GM19324 (cell line): ENCODE data around the gene NFATC2IP.
A peak's percentile ranks its signal among the peaks of the same experiment; 100 is the strongest.
"Not testable (repeated sequence)": the region's sequence is repeated elsewhere in the genome, so short reads cannot be mapped to it uniquely, and the experiment has no call there.

Source experiments
- ATAC-seq: cut with Tn5 transposase; IDR thresholded peaks from one replicate; pipeline ENCODE4 v1.9.1; 2021; ENCODE audit warnings: mild to moderate bottlenecking, moderate library complexity; ENCODE audit not compliant: unreplicated experiment, low FRiP score

NFATC2IP gene

DNA sequence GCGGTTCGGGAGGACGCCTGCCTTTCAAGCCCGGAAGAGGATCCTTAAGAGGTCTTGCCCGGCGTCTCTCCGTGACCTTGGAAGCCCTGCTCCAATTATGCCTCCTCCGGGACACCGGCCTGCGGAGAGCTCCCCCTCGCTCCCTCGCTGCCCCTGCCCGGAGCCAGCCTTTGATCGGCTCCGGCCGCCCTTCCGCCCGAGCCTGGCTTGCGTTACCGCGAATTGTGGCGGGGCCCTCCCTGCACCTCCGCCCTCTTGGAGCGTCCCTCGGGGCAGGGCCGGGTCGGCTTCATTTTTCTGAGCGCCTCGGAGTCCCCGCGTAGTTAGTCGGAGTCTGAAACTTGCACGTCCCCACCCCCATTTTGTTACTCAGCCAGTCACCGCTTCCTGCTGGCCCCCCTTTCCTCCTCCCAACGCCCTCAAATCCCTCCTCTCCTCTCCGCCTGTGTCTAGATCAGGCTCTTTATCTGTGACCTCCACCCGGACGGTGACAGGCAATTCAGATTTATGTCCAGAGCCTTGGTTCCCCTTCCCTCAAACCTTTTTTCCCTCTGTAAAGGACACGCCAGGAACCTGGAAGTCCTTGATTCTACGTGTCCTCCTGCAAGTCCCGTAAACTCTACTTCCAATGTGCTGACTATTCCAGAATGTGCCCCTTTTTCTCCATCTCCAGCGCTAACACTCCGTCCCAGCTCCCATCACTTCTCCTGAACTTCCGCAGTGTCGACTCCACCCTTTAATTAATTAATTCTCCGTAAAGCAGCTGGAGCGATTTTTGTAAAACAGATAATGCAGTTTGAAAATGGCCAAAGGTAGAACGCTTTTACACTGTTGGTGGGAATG, 25.1 kb upstream of the NFATC2IP start:
- ATAC-seq: peak; percentile 31

DNA sequence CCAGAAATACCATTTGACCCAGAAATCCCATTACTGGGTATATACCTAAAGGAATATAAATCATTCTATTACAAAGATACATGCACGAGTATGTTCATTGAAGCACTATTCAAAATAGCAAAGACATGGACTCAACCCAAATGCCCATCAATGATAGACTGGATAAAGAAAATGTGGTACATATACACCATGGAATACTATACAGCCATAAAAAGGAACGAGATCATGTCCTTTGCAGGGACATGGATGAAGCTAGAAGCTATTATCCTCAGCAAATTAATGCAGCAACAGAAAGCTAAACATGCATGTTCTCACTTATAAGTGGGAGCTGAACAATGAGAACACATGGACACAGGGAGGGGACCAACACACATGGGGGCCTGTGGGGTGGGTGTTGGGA, 24.5 kb upstream of the NFATC2IP start:
- not testable (repeated sequence) for ATAC-seq

DNA sequence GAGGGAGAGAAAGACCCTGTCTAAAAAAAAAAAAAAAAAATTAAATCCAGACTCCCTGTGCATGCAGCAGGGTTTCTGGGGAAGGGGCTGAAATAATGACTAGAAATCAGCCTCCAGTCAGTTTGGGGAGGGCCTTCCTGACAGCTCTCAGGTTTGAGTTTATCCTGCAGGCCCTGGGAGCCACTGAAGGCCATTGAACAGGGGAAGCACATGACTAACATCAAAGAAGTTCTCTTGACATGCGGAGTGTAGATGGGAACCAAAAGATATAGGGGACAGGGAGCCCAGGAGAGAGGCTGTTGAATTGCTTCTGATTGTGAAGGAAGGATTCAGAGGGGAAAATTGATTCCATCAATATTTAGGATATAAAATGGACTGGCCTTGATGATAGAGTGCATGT, 22.9 kb upstream of the NFATC2IP start:
- ATAC-seq: no peak

DNA sequence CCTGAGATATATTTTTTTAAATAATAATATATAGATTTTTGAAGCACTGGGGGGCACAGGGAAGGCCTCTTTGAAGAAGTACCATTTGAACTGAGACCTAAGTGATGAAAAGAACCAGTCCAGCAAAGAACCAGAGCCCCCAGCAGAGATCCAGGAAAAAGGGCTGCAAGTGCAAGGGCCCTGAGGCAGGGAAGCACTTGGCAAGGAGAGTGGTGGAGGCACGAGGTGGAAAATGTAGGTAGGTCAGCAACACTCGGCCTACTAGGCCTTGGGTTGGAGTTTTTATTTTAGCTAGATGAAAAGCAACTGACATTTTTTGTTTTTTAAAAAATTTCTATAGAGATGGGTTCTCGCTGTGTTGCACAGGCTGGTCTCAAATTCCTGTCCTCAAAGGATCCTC, 20.5 kb upstream of the NFATC2IP start:
- no peak for ATAC-seq

DNA sequence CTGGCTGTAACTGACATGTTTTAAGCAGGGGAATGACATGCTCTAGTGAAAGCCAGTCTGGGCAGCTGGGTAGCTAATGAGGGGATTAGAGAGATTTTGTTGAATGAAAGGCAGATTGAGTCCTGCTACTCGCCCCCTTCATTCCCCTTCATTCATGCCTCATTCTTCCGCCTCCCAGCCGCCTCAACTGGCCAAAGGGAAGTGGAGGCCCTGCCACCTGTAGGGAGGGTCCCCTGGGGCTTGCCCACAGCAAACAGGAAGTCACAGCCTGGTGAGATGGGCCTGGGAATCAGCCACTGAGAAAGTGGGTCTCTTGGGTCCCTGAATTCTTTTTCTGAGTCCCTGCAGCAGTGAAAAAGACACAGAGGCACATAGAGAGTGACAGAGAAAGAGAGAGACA, 20.1 kb upstream of the NFATC2IP start:
- ATAC-seq: no peak

DNA sequence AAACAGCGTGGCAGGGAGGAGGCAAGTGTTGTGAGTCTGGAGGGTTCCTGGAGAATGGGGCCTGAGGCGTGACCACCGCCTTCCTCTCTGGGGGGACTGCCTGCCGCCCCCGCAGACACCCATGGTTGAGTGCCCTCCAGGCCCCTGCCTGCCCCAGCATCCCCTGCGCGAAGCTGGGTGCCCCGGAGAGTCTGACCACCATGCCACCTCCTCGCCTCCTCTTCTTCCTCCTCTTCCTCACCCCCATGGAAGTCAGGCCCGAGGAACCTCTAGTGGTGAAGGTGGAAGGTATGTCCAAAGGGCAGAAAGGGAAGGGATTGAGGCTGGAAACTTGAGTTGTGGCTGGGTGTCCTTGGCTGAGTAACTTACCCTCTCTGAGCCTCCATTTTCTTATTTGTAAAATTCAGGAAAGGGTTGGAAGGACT, 18.9 kb upstream of the NFATC2IP start, which contains the start of gene CD19:
TSS of gene CD19 (plus strand) at position 171 of the 425 bp plus-strand sequence. CDS start at position 201, 30 bp downstream.
- no peak for ATAC-seq

DNA sequence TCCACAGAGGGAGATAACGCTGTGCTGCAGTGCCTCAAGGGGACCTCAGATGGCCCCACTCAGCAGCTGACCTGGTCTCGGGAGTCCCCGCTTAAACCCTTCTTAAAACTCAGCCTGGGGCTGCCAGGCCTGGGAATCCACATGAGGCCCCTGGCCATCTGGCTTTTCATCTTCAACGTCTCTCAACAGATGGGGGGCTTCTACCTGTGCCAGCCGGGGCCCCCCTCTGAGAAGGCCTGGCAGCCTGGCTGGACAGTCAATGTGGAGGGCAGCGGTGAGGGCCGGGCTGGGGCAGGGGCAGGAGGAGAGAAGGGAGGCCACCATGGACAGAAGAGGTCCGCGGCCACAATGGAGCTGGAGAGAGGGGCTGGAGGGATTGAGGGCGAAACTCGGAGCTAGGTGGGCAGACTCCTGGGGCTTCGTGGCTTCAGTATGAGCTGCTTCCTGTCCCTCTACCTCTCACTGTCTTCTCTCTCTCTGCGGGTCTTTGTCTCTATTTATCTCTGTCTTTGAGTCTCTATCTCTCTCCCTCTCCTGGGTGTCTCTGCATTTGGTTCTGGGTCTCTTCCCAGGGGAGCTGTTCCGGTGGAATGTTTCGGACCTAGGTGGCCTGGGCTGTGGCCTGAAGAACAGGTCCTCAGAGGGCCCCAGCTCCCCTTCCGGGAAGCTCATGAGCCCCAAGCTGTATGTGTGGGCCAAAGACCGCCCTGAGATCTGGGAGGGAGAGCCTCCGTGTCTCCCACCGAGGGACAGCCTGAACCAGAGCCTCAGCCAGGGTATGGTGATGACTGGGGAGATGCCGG, 18.2 kb upstream of the NFATC2IP start:
- no peak for ATAC-seq

DNA sequence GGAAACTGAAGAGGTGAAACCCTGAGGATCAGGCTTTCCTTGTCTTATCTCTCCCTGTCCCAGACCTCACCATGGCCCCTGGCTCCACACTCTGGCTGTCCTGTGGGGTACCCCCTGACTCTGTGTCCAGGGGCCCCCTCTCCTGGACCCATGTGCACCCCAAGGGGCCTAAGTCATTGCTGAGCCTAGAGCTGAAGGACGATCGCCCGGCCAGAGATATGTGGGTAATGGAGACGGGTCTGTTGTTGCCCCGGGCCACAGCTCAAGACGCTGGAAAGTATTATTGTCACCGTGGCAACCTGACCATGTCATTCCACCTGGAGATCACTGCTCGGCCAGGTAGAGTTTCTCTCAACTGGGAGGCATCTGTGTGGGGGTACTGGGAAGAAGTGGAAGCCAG, 17.6 kb upstream of the NFATC2IP start:
- ATAC-seq: no peak

DNA sequence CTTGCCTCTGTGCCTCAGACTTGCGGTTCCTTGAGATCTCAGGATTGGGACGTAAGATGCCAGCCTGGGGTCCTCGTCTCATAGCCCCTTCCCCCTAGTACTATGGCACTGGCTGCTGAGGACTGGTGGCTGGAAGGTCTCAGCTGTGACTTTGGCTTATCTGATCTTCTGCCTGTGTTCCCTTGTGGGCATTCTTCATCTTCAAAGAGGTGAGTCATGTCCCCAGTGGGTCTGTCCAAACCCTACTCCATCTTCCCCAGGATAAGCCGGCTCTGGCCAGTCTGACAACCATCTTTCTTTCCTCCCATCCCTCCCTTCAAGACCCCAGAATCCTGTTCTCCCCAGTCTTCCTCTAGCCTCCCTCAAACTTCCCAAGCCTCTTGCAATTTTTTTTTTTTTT, 15.4 kb upstream of the NFATC2IP start:
- ATAC-seq: no peak

DNA sequence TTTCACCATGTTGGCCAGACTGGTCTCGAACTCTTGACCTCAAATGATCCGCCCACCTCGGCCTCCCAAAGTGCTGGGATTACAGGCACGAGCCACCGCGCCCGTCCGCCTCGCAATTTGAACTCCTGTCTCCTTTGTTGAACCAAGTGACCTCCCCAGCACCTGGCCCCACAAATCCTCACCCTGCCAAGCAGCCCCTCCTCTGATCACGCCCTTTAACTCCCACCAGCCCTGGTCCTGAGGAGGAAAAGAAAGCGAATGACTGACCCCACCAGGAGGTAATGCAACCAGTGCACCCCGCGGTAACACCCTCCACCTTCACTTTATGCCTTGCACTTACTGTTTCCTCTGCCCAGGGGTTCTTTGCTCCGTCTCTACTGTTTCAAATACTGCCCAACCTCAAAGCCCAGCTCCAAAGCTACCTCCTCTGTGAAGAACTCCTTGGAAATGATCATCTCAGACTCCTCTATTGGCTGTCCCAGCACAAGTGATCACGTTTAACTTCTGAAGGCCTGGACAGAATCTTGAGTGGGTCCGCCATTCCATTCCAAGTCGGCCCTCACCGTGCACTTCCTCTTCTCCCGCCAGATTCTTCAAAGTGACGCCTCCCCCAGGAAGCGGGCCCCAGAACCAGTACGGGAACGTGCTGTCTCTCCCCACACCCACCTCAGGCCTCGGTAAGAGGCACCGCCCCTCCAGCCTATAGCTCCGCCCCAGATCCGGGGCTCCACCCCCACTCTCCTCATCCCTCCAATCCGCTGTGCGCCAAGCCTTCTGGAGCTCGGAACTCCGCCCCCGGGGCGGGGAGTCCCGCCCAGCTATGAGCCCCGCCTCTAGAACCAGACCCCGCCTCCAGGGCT, 14.6 kb upstream of the NFATC2IP start:
- no peak for ATAC-seq

DNA sequence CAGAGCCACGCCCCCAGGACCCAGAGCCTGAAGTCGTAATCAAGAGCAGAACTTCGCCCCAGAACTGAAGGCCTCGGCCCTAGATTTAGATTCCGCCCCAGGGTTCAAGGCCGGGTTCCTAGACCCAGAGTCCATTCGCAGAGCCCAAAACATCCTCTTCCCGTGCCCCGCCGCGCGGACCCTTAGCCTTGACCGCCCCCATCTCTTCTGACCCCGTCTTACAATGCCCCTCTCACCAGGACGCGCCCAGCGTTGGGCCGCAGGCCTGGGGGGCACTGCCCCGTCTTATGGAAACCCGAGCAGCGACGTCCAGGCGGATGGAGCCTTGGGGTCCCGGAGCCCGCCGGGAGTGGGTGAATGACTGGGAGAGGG, 14.0 kb upstream of the NFATC2IP start:
- no peak for ATAC-seq

DNA sequence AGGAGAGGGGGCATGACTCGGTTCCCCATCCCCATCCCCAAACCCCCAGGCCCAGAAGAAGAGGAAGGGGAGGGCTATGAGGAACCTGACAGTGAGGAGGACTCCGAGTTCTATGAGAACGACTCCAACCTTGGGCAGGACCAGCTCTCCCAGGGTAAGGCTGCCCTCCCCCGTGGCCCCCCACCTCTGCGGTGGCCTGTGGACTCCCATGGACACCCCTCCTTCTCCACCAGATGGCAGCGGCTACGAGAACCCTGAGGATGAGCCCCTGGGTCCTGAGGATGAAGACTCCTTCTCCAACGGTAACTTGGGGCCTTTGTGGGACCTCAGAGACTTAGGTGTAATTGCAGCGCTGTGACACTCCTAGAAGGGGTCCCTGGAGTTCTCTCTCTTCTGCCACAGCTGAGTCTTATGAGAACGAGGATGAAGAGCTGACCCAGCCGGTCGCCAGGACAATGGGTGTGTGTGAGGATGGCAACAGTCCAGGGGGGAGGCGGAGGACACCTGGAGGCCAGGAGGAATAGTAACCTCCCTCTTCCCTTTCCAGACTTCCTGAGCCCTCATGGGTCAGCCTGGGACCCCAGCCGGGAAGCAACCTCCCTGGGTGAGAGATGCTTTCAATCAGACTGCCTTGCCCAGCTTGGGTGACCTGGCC, 13.4 kb upstream of the NFATC2IP start:
- no peak for ATAC-seq

DNA sequence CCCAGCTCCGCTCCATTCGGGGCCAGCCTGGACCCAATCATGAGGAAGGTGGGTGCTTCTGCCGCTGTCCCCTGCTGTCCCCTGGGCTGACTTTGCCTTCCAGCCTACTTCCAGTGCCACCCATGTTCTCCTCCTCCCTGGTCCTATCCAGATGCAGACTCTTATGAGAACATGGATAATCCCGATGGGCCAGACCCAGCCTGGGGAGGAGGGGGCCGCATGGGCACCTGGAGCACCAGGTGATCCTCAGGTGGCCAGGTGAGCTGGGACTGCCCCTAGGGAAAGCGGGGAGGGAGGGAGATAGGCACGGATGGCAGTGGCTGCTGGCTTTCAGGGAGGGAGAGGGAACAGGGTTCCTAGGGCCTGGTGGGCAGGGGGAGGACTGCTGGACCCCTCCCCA, 12.0 kb upstream of the NFATC2IP start:
- no peak for ATAC-seq

DNA sequence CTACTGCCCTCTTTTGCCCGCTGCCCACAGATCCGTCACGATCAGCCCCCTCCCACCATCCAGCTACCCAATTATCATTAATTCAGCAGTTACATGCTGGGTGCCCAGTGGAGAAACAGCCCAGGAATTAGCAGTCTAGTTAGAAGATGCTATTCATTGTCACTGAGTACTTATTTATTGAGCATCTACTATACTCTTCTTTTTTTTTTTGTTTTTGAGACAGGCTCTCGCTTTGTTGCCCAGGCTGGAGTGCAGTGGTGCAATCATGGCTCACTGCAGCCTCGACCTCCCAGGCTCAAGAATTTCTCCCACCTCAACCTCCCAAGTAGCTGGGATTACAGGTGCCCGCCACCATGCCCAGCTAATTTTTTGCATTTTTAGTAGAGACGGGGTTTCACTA, 10.9 kb upstream of the NFATC2IP start:
- not testable (repeated sequence) for ATAC-seq

DNA sequence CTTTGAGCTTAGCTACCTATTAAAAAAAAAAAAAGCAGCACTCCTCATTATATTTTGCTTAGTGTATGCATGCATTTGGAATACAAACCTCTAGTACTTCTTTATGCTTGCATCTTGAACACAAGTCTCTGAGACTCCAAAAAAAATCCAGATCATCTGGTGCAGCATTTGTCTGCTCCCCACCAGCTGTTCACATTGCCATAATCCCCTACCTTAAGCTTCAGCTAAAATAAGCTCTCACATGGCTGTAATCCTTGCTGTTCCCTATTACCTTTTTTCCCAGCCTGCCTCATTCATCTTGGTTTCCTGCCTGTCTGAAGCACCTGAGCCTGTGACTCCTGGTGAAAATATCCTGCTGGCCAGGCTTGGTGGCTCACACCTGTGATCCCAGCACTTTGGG, 7.5 kb upstream of the NFATC2IP start:
- no peak for ATAC-seq

DNA sequence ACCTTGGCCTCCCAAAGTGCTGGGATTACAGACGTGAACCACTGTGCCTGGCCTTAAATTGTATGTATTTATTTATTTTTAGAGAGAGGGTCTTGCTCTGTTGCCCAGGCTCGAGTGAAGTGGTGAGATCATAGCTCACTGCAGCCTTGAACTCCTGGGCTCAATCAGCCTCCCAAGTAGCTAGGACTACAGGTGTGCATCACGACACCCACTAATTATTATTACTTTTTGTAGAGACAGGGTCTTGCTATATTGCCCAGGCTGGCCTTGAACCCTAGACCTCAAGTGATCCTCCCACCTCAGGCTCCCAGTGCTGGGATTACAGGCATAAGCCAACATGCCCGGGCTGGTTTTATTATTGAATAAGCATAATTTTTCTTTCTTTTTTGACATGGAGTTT, 4.1 kb upstream of the NFATC2IP start:
- no peak for ATAC-seq

DNA sequence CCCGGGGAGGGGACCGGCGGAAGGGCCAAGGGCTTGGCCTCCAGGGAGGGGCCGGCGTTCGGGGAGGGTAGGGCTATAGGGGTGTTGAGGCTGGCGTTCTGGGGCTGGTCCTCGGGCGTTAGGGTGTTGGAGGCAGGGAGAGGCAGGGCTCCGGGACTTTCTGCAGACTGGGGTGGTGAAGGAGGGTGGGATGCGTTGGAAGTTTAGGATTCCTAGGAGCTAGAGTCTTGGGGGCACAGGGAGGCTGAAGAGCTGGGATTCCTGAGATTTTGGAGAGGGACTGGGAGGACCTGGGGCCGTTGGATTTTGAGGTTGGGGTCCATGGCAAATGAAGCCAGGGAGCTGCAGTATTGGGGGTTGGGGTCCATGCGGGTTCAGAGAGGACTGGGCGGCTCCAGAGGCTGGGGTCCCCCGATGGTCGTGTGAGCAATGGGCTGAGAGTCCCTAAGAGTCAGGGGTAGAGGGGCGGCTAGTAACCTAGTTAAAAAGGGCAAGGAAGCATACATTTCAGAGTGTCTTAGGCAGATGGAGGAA, 740 bp downstream of the NFATC2IP start:
- no peak for ATAC-seq

DNA sequence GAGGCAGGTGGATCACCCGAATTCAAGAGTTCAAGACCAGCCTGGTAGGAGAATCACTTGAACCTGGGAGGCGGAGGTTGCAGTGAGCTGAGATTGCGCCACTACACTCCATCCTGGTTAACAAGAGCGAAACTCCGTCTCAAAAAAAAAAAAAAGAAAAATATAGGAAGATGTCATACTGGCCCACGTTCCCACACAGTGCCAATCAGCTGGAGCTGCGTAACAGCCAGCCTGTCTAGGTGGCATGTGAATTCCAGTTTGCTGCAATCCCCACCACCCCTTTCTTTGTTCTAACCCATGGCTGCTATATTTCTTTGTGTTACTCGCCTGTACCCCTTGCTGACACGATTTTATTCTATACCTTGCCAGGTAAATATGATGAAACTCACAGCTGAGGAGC, 7.5 kb downstream of the NFATC2IP start:
- no peak for ATAC-seq

DNA sequence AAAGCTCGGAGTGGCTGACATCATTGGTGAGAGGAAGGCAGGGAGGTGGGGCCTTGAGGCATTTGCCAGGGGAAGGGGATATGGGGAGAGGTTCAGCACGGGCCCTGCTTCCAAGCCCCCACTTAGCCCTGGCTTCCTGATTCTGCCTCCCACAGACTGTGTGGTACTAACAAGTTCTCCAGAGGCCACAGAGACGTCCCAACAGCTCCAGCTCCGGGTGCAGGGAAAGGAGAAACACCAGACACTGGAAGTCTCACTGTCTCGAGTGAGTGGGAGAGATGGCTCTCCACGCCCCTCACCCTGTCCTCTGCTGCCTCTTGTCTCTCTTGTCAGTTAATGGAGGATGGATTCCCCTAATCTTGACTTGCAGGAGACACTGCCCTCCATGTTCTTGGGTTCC, 8.1 kb downstream of the NFATC2IP start:
- ATAC-seq: no peak

DNA sequence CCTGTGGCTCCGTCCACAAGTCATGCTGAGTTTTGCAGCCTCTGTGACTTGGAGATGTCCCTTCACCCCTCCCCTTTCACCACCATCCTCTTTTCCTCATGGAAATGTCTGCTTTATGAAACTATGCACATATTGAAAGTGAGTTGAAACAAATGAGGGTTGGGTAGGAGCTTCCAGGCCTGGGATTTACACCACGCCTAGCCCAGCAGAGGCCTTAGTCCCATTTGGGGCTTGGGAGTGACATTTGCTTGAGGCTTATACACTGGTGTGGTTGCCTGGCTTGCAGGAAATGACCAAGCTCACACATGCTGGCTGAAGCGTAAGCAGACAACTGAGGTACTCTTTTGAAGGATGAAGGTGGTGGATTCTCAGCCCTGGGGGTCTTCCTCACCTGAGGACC, 13.3 kb downstream of the NFATC2IP start:
- ATAC-seq: no peak
